Progenitor cell of endocrine pancreas (in vitro differentiated cells): ENCODE data around the gene COX6B2. TPM values are rescaled to one million over a fixed set of nuclear protein-coding genes. Genes with fewer than 3 reads are reported as not detected.

Source experiments
- DNase-seq: peaks from one replicate; pipeline ENCODE4 v3.0.0; 2021; ENCODE audit warnings: low spot score; ENCODE audit not compliant: unreplicated experiment
- H3K27ac Mint-ChIP-seq: 2 replicates; pipeline ENCODE4 v1.8.0; 2021; ENCODE audit warnings: mild to moderate bottlenecking, moderate library complexity, mixed read lengths
- H3K27me3 Mint-ChIP-seq: 2 replicates; pipeline ENCODE4 v1.8.0; 2021; ENCODE audit warnings: mixed read lengths
- H3K36me3 Mint-ChIP-seq: 2 replicates; pipeline ENCODE4 v1.8.0; 2022; ENCODE audit warnings: mixed read lengths; ENCODE audit not compliant: insufficient read depth
- H3K4me1 Mint-ChIP-seq: 2 replicates; pipeline ENCODE4 v1.8.0; 2021; ENCODE audit warnings: low read depth, mixed read lengths
- H3K4me3 Mint-ChIP-seq: 2 replicates; pipeline ENCODE4 v1.8.0; 2021; ENCODE audit warnings: low read depth, mild to moderate bottlenecking, moderate library complexity, mixed read lengths
- H3K9me3 Mint-ChIP-seq: 2 replicates; pipeline ENCODE4 v1.8.0; 2021; ENCODE audit warnings: low read depth, mixed read lengths
- CTCF ChIP-seq: fragments of 200-600 bp; sonication (generic); IDR thresholded peaks from one replicate; pipeline ENCODE4 v1.5.0; 2021; ENCODE audit warnings: antibody characterized with exemption, mild to moderate bottlenecking; ENCODE audit not compliant: unreplicated experiment
- total RNA-seq: library from RNA; stranded (reverse); gene quantifications from 2 replicates; pipeline ENCODE4 v1.2.1, GENCODE V29; 2021

COX6B2 gene
- total RNA-seq, 1 donor from 2014 or later = not detected

DNA sequence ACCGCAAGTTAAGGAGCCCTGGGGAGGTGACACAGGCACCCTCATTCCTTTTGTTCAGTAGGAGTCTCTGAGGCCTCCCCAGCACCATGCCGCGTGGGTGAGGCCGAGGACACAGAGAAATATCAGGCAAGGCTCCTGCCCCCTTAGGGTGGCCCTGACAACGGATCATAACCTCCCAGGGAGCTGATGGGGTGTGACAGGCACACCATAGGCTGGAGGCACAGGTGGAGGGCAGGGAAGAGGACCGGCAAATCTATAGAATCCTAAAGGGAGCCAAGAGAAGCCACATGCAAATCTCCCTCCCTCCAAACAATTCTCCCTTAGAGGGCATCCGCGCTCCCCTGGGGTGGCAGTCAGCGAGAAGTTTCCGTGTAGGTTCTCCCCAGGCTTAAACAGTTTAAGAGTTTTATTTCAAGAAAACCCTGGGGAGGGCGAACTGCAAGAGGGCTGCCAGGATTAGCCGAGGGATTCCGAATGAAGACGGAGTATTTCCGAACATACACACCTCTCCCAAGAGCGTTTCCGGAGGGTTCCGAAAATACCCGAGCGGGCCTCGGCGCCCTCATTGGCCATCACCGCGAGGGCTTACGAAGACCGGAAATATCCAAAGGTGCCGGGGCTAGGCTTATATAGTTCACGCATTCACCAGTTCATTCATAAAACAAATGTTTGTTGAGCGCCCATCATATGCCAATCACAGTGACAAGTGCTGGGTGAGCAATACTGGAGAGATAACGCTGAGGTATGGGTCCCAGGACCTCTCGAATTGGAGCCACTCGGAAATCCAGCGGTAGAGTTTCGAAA is 30.6 kb upstream of the COX6B2 start:
- Mint-ChIP-seq H3K36me3 (peaks cover 8% of the 10 kb centered on the region), H3K4me3 (peak overlapping the region; percentile 99), H3K27me3 (peaks cover 8% of the 10 kb centered on the region), H3K4me1 (peaks cover 26% of the 10 kb centered on the region), H3K27ac (peak overlapping the region; percentile 97), H3K9me3 (no peaks in the 10 kb centered on the region)
- peak; percentile 90 for DNase-seq
- TF ChIP-seq CTCF = no peak

- Mint-ChIP-seq H3K27me3 (peaks cover 11% of the 10 kb centered on the region), H3K27ac (peak within 1 kb of the TSS; percentile 97), H3K9me3 (no peaks in the 10 kb centered on the region), H3K4me3 (peak within 1 kb of the TSS; percentile 99), H3K4me1 (peaks cover 24% of the 10 kb centered on the region), H3K36me3 (peaks cover 6% of the 10 kb centered on the region)
- no peak for DNase-seq
- TF ChIP-seq CTCF = peak; percentile 3
These were observed 29.8 kb upstream of the COX6B2 start, which contains the start of gene TMEM238 for GRCh38 chr19:55384131-55384919. Gene TMEM238, minus strand, starts transcription at chr19:55384292. Its CDS starts 33 bp downstream, at chr19:55384259.

DNA sequence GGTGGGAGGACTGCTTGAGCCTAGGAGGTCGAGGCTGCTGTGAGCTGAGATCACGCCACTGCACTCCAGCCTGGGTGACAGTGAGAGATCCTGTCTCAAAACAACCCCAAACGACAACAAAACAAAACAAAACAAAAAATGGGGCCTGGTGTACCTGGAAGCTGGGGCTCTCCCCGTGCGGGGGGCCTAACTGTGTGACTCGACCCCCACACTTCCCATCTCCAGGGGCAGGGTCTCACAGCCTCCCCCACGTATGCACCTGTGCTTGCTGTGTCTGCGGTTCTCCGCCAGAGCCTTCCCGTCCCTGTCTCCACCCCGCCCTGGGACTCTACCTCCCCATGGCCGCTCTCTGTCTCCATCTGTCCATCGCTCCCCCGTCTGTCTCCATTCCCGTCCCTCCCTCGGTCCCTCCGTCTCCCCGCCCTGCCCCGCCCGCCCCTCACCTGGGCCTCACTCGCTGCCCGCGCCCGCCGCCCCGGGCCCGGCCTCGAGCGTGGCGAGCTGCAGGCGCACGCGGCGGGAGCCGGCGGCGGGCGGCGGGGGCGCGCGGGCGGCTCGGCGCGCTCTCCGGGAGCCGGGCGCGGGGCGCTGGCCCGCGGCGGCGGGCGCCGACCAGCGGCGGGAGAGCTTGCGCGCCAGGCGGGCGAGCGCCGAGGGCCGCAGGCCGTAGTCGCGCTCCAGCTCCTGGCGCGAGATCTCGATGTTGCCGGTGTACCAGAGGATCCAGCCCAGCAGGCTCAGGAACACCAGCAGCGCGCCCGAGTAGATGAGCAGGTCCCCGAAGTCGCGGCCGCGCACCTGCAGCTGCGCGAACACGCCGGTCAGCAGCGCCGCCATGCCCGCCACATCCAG is 29.0 kb upstream of the COX6B2 start:
- no peaks in the 10 kb centered on the region for H3K9me3 Mint-ChIP-seq
- peak overlapping the region; percentile 93 for H3K27ac Mint-ChIP-seq

GRCh38 chr19:55382522-55383054 is 28.1 kb upstream of the COX6B2 start:
- no peak for DNase-seq
- Mint-ChIP-seq H3K36me3 (peaks cover 4% of the 10 kb centered on the region), H3K27ac (no peak overlapping the region), H3K27me3 (peaks cover 20% of the 10 kb centered on the region), H3K9me3 (no peaks in the 10 kb centered on the region), H3K4me1 (peaks cover 18% of the 10 kb centered on the region), H3K4me3 (peak overlapping the region; percentile 76)
- TF ChIP-seq CTCF = no peak

More for the DNA sequence above, 29.0 kb upstream of the COX6B2 start:
- peaks cover 5% of the 10 kb centered on the region for H3K36me3 Mint-ChIP-seq
- H3K4me3 Mint-ChIP-seq = peak overlapping the region; percentile 76
- peaks cover 17% of the 10 kb centered on the region for H3K27me3 Mint-ChIP-seq
- TF ChIP-seq CTCF = peak; percentile 18
- H3K4me1 Mint-ChIP-seq = peaks cover 23% of the 10 kb centered on the region
- DNase-seq = peak; percentile 62
